GM19395 (cell line): ENCODE measurements around the gene PTPRA.

Source experiments
- ATAC-seq: cut with Tn5 transposase; IDR thresholded peaks from one replicate; pipeline ENCODE4 v1.9.1; 2021; ENCODE audit warnings: mild to moderate bottlenecking, moderate library complexity; ENCODE audit not compliant: unreplicated experiment

The PTPRA gene

DNA sequence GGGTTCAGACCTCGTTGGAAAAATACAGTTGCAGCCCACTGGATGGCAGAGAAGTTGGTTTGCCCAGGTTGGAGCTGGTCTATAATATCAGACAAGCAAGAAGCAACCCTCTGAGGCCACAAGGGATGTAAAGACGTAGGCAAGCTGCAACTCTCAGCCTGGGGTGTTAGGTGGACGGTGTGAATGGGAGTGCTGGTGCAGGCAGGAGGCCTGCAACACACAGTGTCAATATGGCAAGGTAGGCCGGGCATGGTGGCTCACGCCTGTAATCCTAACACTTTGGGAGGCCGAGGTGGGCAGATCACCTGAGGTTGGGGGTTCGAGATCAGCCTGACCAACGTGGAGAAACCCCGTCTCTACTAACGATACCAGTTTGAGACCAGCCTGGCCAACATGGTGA lies 22.2 kb upstream of the PTPRA start:
- no peak for ATAC-seq

DNA sequence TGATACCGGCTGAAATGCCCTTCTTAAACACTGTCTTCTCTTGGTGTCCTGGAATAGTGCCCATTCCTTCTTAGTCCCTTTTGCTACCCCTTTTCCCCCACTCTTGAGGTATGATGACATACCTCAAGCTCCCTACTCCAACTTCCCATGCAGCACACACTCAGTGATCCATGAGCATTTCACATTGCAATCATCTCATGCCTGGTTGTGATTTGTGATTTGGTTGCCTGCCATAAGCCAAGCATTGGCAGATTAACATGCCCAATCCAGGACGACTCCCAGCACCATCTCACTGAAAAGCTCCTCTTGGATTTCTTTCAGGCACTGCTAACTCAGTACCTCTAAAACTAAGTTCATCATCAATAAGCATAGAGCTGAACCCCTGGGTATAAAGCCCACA lies 14.7 kb upstream of the PTPRA start:
- no peak for ATAC-seq

DNA sequence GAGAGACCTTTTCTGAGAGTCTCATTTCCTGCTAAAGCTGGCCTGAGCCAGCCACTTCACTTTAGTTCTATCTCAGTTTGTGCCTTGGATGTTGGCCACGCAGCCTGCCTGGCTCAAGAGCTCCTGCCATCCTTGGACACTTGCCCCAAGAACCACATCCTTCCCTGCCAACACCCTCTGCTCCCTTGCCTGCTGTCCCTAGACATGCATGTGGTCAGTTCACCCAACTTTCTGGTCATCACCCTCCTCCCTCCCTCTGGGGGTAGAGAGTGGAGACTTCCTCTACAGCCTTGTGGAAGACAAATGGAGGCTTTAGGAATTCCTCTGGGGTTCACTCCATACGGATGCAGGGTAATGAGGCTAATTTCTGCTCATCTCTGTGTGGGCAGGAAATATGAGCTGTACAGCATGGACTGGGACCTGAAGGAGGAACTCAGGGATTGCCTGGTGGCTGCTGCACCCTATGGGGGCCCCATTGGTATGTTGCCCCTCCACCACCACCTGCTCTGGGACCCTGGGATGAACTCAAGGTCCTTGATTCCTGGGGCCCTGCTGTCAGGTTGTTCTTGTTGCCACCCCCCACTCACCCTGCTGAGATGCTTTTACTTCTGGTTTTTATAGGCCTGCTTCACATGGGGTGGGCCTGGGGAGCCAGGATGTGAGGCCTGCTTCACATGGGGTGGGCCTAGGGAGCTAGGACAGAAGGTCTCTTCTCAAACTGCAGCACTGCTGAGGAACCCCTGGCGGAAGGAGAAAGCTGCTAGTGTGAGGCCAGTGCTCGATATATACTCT lies 13.8 kb upstream of the PTPRA start:
- ATAC-seq, result no peak

DNA sequence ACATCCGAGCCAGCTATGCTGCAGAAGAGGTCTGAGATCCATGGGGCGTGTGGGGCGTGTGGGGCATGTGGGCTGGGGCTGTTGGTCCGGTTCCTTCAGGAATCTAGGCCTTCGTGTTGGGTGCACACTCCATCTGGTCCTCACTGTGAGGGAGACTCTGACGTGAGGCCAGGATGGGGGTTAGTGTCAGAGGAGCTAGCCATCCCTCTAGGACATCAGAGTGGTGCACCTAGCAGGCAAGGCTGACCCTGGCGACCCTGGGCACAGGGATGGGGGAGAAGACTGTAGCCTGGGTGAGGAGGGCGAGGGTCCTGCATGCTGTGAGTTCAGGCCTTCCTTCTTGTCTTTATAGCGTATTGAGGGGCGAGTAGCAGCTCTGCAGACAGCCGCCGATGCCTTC lies 8.7 kb upstream of the PTPRA start:
- no peak for ATAC-seq

DNA sequence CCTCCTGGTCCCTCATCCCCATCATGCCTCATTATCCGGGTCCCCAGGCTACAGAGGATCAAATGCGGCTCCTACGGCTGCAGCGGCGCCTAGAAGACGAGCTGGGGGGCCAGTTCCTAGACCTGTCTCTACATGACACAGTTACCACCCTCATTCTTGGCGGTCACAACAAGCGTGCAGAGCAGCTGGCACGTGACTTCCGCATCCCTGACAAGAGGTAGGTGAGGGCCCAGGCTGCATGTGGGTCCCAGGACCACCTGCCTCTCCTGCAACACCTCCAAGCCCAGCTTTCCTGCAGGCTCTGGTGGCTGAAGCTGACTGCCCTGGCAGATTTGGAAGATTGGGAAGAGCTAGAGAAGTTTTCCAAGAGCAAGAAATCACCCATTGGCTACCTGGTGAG lies 8.2 kb upstream of the PTPRA start:
- no peak for ATAC-seq

DNA sequence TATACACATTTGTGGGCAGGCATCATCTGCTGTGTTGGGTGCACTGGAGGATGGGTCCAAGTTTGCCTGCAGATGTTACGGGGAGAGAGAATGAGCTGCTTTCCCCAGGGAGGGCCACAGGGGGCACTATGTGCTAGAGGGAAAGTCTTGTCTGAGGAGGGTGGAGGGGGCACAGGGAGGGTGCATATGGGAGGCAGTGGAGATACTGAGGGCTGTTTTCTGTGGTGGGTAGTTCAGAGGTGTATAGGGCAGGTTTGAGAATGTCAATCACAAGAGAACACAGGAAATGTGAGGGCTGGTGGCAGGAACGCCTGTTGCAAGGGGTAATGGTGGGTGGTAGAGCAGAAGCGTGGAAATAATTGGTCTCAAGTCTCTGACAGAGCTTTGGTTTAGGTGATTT lies 7.7 kb upstream of the PTPRA start:
- ATAC-seq, result no peak

DNA sequence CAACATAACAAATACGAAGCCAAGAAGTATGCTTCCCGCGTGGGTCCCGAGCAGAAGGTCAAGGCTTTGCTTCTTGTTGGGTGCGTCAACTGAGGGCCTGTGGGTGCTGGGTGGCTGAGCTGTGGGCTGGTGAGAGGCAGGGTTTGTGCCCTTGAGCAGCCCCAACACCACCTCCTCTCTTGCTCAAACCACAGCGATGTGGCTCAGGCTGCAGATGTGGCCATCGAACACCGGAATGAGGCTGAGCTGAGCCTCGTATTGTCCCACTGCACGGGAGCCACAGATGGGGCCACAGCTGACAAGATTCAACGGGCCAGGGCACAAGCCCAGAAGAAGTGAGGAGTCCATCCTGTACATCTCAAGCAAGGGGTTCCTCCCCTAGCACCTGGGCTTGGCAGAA lies 7.0 kb upstream of the PTPRA start:
- no peak for ATAC-seq

DNA sequence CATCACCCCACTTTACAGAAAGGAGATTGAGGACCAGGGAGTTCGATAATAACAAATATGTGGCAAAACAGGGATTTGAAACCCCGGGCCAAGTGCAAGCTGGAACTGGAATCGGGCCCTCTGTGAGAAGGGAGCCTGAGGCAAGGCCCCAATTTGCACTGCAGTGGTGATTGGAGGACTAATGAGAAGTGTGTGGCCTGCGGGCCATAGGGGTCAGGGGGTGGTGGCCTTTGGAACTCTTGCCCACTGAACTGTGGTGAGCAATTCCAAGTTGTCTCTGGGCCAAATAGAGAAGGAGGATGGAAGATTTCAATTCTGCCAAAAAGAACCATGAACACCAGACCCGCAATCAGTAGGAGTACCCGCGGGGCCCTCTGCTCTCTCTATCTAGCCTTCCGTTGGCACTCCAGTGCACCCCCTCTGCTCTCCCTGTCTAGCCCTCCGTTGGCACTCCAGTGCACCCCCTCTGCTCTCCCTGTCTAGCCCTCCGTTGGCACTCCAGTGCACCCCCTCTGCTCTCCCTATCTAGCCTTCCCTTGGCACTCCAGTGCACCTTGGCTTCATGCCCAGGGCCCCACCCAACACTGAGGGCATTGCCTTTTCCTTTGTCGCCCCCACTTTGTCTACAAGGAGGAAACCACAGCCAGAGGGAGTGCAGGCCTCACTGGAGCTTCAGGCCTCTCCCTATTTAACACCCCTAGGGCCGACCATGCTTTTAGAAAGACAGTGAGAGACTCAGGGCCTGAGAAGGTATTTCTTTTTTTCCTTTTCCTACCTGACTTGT lies 6.0 kb upstream of the PTPRA start:
- ATAC-seq, result no peak

DNA sequence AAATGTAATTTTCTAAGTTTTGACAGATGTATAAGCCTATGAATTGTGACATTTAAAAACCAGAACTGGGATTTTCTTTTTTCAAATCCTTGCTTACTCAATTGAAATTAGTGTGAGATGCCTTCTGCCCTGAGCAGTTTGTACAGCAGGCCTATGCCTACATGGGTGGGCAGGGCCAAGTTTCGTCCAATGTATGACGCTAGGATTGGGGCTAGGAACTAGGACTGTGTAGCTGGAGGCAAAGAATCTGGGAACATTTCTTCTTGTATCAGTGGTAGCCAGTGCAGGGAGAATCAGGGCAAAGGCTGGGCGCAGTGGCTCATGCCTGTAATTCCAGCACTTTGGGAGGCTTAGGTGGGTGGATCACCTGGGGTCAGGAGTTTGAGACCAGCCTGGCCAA lies 3.9 kb upstream of the PTPRA start:
- ATAC-seq, result no peak

DNA sequence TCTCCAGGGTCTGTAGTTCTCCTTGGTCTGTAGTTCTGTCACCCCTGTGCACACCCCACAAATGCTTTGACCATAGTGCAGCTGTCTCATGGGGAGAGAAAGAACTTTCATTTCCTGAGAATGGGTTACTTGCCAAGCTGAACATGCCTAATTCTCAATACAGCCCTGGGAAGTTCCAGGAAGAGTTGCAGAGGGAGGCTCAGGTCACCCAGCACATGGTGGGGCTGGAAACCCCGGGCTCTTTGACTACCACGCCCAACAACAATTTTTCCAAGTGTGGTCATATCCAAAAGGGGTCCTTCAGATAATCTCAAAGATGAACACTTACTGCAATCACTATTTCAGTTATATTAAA lies 2.2 kb upstream of the PTPRA start:
- no peak for ATAC-seq

DNA sequence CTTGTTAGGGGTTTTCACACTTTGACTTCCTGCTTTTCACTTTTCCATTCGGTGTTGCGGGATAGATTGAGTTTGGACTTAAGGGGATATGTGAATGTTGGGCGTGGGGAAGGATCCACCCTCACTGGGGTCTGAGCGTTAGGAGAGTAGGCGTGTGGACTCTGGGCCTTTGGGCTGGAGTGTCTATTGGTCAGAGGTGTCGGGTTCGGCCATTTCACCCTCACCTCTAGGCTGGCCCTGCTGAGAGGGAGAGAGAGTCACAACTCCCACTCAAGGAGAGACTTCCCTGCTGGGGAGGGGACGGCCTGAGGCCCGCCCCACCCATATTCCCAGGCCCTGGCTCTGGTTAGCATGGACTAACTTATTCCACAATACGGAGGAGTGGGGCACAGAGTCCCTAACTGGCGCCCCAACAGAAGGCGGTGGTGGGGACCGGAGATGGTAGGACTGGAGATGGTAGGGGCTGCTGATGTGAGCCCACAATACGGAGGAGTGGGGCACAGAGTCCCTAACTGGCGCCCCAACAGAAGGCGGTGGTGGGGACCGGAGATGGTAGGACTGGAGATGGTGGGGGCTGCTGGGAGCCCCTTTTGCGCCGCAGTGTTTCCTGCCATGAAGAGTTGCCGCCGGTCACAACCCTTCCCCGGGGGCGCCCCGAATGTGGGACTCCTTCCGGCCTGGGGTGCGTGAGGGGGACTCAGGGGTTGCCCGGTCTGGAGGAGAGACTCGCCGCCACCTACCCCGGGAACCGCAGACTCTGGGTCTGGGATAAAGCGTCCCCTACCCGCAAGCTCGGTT lies 1.4 kb upstream of the PTPRA start:
- no peak for ATAC-seq

DNA sequence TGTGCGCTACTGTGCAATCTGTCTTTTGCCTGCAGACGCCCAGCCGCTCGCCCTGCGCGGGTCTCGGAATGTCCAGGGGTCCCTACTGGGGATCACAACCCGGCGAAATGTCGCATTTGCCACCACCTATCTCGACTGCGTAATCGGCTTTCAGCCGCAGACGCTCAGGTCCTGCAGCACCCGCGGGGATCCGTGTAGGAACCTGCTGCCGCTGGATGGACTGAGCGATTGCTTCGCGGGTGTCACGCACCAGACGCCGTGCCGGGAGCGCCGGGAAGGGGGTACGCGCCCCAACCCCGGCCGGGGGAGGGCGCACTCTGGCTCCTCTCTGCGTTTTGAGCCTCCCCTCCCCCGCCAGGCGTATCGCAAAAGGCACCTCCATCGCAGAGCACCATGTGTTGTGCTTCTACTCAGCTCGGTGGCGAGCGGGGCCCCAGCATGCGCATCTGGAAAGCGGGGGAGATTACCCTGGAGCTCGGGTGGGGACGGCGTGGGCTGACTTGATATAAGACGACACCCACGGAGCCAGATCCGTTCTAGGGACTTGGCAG lies 747 bp upstream of the PTPRA start:
- peak; percentile 33 for ATAC-seq

DNA sequence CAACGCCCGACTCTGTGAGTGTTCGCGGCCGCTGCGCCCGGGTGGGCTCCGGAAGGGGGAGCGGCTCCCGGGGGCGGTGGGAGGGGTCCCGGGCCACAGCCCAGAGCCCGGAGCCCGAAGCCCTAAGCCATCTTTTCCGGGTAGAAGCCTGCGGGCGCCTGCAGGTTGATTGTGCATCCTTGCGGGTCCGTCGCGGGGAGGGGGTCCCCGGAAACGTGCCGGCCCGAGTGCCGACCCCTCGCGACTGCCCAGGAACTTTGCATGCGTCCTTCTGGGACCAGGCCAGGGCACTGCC lies 413 bp downstream of the PTPRA start:
- ATAC-seq, result peak; percentile 41

DNA sequence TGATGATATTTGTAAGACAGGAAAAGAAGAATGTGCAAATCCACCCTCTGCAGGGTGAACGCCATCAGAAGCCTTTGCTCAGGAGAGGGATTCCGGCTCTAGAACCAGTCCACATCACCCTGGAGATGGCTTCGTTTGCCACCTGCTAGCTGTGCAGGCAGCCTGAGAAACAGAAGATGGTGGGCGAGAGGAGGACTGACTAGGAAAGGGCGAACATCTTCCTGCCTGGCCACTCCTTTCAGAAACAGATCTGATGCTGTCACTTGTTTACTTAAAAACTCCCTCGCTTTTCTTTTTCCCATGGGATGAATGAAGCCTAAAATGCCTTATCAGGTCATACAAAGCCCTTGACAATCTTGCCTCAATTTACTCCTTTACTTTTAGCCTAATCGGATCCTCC lies 1.2 kb downstream of the PTPRA start:
- ATAC-seq, result no peak

DNA sequence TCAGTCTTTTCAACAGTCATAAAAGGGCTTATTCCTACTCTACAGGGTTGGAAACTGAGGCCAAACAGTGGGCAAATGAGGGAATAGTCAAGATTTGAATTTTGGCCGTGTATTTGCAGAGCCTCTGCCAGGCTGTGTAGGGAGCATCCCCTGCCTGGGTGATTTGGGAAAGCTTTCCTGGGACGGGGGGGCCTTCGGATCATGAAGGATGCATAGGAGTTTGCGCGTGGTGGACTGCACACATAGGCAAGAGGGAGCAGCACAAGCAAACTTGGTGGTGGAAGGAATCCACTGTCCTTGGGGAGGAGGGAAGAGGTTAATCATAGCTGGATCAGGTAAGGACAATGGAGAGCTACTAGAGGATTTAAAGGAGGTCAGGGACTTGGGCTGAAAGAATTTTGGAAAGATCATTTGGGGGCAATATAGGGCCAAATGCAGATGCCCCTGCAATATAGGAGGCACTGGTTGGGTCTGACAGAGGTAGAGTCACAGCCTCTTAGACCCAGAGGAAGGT lies 2.5 kb downstream of the PTPRA start:
- ATAC-seq, result no peak

DNA sequence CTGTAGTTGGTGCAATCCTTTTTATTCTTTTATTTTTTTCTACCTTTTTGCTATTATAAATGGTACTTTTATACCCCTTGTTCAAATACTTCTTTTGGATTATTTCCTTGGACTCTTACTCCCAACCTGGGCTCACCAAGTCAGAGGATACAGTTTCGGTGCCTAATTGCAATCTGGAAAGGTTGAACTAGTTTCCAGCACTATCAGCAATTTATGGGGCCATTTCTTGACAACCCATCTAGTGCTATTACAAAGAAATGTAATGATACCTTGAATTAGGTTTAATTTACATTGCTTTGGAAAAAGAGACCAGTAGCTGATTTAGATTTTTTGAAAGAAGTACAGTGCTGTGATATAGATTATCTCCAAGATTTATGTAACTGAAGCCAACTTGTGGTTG lies 5.2 kb downstream of the PTPRA start:
- ATAC-seq, result no peak

DNA sequence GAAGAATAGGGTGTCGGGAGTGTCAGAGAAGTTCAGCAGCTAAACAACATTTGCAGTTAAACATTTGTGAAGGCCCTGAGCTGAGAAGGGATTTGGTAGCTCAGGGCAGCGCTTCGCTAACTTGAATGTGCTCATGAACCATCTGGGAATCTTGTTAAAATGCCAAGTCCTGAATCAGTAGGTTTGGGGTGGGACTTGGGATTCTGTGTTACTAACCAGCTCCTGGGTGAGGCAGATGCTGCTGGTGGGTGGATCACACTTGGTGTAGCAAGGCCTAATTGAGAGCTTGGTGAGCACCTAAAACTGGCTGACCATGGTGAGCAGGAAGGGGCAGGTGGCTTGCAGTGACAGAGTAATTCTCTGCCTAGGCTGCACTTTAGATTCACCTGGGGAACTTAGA lies 5.9 kb downstream of the PTPRA start:
- ATAC-seq, result no peak

DNA sequence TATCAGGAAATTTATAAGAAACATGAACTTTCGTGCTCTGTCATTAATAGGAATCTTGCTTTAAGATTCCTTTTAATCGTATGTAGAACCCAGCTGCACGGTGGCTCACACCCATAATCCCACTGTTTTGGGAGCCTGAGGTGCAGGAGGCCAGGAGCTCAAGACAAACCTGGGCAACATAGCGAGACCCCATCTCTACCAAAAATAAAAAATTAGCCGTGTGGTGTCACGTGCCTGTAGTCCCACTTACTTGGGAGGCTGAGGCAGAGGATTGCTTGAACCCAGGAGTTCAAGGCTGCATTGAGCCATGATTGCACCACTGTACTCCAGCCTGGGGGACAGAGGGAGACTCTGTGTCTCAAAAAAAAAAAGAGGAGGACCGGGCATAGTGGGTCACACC lies 7.4 kb downstream of the PTPRA start:
- ATAC-seq, result no peak

DNA sequence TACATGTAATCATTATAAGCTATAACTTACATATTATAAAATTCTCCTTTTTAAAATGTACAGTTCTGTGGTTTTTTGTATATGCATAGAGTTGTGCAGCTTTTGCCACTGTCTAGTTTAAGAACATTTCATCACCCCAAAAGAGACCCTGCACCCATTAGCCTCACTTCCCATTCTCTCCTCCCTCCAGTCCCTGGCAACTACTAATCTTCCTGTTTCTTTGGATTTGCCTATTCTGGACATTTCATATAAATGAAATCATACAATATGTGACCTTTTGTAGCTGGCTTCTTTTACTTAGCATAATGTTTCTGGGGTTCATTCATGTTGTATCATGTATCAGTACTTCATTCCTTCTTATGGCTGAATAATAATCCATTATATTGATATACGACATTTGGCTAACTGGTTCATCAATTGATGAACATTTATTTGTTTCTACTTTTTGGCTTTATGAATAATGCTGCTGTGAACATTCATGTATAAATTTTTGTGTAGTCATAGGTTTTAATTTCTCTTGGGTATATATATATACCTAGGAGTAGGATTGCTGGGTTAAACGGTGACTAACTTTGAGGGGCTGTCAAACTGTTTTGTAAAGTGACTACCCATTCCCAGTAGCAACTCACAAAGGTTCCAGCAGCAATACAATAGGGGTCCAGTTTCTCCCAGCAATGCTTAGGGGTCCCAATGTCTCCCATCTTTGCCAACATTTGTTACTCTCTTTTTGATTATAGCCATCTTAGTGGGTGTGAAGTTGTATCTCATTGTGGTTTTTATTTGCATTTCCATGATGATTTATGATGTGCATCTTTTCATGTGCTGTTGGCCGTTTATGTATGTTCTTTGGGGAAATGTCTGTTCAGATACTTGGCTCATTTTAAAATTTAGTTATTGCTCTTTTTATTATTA lies 10.7 kb downstream of the PTPRA start:
- no peak for ATAC-seq

DNA sequence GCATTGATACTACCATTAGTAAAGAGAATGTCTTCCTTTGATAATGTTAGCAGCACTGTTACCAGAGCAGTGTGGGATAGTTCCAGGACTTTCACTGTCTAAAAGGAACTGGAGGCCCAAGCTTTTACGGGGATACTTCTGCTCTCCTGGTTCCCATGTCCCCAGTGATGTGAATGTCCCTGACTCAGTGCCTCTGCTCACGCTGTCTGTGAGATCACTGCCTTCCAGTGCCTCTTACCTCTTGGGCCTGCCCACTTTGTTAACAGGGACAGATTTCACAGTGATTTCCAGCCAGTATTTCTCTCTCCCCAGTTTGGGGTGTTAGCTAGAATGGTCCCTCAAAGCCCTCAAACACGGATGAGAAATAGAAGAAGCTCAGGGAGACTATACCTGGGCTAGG lies 14.4 kb downstream of the PTPRA start:
- ATAC-seq, result no peak
